CD4-positive, alpha-beta T cell treated with Interleukin-12 subunit alpha and Interleukin-12 subunit beta, for 1 hour (primary cell): ENCODE measurements around the gene CD300LD.
"Not testable (repeated sequence)": the region's sequence is repeated elsewhere in the genome, so short reads cannot be mapped to it uniquely, and the experiment has no call there.

Source experiments
- DNase-seq: peaks from one replicate; pipeline ENCODE4 v3.0.0-alpha.2; 2020

Gene CD300LD

DNA sequence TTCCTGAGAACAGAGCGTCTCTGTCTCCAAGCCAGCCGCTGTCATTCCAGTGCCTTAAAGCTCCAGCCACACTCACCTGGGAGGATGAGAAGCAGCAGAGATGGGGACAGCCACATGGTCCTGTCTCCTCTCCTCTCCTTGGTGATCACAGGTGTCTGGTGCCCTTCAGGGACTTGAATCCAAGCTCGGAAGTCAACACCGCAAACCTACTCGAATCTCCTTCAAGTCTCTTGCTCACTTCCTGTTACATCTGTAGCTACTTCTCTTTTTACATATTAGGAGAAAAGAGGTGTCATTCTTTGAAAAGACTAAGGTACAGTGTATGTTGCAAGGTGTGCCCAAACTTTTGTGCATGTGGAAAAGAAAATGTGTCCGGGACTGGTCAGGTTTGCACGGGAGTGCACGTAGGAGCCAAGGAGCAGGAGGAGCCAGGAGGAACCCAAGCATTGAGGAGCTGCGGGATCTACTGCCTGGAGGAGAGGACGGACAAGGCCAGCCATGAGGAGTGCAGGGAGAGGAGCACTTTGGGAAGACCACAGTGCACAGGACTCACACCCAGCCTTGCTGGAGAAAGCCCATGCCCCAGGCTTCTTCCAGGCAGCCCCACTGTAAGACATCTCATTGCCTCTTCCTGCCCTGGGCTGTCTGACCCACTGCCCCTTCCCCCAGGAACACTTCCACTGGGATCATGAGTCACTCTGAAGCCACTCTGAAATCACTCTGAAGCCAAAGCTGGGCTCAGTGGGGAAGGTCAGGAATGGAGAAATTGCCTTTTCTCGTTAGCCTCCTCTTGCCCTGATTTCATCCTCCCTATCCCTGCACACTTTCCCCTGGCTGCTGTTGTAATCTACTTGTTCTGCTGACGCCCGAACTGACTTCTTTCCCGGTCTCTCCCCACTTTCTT lies at the start of gene CD300LD:
TSS of gene CD300LD (minus strand) at position 197 of the 904 bp plus-strand sequence. CDS start at position 116, 81 bp downstream.
- DNase-seq = no peak

DNA sequence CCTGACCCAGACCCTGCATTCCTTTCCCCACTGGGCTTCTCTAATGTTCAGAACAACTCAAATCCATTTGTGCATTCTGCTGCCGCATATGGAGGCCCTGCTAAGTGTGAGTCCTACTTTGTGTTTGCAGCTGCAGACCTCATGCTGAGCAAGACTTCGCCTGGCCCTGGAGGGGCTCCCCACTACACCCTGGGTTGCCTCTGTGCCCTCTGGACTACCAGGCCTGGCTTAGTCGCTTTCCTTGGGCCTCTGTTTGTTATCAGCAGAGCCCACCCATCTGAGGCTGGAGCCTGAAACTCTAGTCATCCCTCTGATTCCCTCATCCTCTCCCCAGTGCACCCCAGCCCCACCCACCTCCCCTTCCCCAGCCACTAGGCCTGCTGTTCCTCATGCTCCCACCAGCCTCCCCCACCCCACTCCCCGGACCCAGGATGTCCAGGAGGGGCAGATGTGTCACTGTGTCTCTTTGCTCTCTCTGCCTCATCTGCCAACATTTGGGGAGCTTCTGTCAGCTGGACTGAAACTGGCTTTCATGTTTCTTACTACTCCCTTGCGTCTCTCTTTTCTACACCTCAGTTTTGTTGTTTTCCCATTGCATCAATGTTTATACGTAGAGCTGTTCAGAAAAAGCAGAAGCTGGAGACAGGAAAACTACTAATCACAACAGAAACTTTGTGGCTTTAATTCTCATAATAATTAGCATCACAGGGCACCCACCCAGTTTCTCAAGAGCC lies 49.3 kb upstream of the CD300LD start:
- no peak for DNase-seq

DNA sequence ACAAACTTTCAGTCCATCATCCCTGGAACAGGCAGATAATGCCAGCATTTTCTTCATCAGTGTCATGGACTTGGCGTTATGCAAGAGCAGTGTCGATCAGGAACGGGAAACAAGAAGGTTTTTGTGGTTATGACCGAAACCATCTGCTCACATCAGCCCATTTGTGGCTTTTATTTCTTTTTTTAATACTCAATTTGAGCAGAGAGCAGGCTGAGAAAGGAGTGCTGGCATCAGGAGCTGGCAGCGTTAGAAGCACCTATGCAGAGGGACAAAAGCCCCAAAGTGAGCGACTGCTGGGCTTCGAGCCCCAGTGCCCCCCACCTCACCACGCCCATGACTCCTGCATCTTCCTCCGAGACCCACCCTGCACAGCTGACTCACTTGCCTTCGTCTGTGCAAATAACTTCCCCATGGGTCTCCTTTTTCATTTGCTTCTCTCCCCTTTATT lies 47.6 kb upstream of the CD300LD start:
- peak; percentile 9 for DNase-seq

DNA sequence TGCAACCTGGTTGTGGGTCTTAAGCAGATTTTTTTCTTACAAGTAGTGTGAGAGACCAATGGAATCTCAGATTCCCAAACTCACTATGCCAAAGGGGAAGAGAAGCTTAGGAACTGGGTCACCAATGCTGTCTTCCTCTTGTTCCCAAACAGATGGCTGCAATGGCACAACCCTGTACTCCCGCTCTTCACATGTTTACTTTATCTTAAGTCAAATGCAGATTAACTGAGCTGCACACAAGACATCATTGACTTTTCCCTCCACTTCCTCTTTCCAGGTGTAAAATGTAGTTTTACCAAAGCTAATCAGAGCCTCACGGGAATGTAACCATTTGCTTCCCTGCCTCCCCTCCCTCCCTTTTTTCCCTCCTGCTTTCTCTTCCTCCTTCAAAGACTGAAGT lies 45.8 kb upstream of the CD300LD start:
- DNase-seq = no peak

DNA sequence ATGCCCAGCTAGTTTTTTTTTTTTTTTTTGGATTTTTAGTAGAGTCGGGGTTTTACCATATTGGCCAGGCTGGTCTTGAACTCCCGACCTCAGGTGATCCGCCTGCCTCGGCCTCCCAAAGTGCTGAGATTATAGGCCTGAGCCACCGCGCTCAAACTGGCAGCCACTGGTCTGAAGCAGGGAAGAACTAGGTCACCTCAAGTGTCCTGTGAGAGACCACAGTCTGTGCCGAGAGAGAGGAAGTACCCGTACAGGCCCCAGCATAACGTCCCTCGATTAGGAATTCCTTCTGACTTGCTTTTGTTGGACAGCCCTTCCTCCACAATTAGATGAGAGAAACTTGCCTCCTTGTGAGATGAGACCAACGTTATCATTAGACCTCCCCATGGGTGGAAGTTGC lies 45.2 kb upstream of the CD300LD start:
- no peak for DNase-seq

DNA sequence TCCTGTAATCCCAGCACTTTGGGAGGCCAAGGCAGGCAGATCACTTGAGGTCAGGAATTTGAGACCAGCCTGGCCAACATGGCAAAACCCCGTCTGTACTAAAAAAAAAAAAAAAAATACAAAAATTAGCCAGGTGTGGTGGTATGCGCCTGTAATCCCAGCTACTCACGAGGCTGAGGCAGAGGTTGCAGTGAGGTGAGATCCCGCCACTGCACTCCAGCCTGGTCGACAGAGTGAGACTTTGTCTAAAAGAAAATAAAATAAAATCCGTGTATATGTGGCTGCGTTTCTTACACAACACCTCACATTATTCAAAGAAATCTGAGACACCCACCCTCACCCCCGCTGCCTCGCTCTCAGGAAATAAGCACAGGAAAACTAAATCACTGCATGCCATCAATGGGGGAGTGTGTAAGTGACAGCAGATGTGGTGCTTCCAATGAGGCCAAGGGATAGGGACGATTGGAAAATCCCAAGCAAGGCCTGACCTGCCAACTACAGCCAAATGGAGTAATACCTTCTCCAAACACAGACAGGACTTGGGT lies 44.5 kb upstream of the CD300LD start:
- DNase-seq = not testable (repeated sequence)

DNA sequence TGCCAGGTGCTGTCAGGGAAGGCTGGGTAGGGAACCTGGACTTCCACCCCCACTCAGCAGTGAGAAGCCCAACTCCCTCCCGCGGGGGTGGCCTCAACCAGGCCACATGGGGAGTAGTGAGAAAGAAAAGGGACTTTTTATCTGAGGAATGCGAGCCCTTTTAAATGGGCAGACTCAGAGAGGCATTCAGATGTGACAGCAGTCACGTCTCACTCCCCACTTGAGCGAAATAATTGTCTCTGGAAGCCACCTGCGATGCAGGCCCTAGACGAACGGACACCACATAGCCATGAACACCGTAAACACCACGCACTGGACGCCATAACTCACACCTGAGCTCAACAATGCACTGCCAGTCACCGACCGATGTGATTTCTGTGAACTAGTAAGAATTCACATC lies 43.3 kb upstream of the CD300LD start:
- no peak for DNase-seq

DNA sequence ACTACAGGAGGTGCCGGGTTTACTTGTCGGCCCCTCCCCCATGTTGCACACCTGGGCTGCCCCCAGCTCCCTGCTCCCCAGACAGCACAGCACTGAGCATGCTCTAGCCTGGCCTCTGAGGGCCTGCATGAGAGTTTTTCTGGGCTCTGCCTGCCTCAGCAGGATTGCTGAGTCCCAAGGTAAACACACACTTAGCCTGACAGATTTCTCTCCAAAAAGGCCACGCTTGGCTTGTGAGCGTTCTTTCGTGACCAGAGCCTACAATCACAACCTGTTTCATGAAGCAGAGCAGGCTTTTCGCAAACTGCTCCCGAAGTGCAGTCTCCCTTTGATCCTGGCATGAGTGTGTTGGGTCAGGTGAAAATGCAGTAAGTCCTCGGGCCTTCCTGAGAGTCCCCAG lies 41.2 kb upstream of the CD300LD start:
- DNase-seq = no peak

DNA sequence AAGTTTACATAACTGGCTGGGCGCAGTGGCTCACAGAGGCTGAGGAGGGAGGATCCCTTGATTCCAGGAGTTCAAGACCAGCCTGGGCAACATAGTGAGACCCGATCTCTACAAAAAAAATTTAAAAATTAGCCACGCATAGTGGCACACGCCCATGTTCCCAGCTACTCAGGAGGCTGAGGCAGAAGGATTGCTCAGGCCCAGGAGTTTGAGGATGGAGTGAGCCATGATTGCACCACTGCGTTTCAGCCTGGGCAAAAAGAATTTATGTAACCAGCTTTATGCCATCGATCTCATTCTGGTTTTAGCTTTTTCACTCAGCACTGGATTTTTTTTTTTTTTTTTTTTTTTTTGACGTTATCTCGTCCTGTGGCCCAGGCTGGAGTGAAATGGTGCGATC lies 40.5 kb upstream of the CD300LD start:
- no peak for DNase-seq

DNA sequence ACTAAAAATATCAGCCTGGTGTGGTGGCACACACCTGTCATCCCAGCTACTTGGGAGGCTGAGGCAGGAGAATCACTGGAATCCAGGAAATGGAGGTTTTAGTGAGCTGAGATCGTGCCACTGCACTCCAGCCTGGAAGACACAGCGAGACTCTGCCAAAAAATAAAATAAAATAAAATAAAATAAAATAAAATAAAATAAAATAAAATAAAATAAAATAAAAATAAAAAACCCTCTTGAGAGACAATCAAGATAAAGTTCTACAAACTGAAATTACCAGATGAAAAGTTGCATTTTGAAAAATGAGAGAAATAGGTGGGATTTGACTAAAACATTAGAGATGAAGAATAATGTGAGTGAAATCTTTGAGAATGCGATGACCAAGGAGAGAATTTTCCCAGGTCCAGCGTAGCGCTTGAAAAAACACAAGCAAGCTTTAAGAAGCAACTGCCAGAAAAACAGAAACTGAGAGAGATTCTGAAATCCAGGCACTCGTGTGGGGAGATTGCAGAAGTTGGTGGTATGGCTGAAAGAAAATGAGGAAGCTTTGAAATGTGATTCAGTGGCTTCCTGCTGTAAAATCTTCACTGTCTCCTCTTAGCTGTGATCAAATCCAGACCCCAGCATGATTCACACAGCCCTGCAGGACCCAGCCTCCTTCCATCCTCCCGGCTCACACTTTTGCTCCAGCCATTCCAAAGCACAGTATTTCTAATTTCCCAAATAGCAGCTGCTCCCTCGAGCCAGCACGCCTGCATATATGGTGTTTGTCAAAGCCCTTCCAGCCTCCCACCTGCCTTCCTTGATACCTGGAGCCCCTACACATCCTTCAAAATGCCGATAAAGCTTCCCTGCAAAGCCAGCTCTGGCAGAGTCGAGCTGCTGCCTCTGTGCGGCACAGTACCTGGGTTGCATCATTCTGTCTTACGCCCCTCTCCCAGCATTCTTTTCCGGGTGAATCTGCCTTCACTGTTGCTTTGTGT lies 39.7 kb upstream of the CD300LD start:
- DNase-seq = peak; percentile 11

DNA sequence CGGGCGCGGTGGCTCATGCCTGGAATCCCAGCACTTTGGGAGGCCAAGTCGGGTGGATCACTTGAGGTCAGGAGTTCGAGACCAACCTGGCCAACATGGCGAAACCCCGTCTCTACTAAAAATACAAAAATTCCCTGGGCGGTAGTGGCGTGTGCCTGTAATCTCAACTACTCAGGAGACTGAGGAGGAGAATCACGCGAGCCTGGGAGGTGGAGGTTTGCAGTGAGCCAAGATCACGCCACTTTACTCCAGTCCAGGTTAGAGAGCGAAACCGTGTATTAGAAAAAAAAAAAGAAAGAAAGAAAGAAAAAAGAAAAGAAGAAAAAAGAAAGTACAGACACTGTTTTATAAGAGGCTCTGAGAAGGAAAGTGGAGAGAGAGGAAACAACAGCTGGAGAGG lies 38.2 kb upstream of the CD300LD start:
- DNase-seq = not testable (repeated sequence)

DNA sequence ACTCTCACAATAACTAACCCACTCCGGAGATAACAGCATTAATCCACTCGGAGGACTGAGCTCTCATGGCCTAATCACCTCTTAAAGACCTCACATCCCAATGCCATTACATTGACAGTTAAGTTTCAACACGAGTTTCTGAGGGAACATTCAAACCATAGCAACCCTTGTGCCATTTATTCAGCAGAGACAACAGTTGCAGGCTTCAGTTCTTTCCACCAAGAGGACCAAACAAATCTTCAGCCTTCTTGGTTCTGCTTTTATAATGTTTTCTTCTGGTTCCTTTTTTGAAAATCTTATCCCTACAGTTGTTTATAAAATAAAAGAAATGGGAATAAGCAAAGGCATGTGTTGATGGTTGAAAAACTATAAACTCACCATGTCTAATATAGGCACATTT lies 33.6 kb upstream of the CD300LD start:
- DNase-seq = no peak

DNA sequence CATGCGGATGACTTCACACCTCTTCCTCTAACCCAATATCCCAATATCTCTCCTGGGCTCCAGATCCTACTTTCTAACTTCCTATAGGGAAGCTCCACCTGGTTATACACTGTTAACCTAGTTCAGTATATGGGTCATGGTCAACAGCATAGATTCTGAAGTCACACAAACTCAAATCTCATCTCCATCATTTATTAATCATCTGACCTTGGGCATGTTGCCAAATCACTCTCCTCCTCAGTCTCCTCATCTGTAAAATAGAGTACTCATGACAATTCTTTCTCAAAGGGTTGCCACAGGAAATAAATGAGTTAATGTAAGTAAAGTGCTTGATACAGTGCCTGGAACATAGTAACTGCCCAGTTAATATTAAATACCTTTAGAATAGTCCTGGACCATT lies 32.0 kb upstream of the CD300LD start:
- no peak for DNase-seq

DNA sequence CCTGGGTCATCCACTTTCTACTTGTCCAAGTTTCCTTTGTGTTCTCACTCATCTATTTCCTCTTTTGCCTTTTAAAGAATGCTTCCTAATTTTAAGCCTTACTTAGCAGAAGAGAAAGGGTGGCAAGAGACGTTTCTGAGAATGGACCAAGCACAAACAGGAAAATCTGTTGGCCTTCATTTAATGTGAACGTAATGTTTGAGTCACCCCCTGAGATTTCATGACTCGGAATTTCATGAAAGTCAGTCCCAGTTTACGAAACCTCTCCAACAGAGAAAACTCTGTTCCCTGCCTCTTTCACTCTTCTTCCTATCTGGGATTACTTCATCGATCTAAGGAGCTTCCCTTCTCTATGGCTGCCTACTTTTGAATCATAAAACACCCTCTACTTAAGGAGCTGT lies 31.6 kb upstream of the CD300LD start, which contains the start of gene CD300E:
TSS of gene CD300E (minus strand) at position 46 of the 401 bp plus-strand sequence. CDS start 117 bp downstream, outside the sequence.
- DNase-seq = no peak

DNA sequence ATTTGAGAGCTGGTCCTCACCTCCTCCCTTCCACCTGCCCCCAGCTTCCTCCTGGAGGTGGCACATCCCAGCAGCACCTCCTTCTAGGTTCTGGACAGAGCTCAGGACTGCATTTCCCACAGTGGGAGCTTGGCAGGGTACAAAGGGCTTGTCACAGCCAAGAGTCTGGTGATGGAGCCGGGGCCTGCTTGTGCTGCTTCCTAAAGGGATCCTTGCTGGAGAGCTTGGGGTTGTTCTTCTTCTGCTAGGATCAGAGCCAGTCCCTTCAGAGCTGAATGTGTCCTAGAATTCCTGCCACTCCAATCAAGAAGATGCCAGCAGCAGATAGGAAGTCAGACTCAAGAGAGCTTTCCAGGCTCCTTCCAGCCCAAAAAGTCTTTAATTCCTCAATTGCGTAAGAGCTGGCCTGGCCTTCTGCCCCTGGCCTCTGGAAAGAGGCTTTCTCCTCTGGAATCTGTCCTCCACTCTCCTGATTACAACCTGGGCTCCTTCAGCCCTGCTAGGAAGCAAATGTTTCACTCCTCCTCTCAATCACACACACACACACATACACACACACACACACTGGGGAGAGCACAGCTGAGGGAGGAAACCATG lies 27.1 kb upstream of the CD300LD start:
- no peak for DNase-seq

DNA sequence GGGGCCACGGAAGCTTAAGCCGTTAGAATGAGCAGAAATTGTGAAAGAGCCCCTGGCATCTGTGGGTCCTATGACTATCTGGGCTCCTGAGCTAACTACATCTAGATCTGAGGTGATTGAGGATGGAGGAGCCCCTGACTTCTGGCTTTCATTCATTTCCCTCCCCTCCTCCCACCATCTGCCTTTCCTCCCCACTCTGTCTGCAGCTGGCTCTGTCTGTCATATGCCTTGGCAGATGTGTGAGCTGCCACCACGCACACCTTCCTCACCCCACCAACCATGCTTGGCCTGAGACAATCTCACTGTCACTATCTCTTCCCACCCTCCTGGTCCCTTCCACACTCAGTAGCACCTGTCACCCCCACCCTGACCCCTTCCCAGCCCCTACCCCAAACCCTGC lies 26.4 kb upstream of the CD300LD start:
- DNase-seq = no peak

DNA sequence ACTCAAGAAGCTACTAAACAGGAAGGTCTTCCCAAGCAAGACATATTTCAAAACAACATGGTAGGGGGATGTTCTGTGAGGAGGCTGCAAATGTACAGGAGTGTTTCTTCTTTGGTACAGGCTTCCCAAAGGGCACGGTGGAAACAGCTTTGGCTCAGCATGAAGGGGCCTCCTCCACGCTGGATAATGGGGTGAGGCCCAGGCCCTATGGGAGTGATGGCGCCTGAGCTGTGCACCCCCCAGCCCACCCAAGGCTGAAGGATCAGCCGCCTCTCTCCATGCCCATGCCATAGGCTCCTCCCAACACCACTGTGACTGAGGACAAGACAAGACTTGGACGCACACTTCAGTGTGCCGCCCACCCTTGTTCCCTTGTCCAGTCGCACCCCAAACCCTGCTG lies 24.6 kb upstream of the CD300LD start:
- DNase-seq = no peak

DNA sequence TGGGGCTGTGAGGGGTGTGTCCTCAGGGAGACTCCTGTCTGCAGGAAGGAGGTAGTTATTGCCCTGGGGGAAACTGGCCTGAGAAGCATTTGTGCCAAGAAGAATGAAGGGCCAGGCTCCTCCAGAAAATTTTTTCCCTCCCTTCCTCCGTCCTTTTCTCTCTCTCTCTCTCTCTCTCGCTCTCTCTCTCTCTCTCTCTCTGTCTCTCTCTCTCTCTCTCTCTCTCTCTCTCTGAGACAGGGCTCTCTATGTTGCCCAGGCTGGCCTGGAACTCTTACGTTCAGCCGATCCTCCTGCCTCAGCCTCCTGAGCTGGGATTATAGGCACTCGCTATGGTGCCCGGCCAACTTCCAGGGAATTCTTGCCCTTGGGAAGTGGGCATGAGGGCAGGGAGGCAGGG lies 20.0 kb upstream of the CD300LD start:
- no peak for DNase-seq

DNA sequence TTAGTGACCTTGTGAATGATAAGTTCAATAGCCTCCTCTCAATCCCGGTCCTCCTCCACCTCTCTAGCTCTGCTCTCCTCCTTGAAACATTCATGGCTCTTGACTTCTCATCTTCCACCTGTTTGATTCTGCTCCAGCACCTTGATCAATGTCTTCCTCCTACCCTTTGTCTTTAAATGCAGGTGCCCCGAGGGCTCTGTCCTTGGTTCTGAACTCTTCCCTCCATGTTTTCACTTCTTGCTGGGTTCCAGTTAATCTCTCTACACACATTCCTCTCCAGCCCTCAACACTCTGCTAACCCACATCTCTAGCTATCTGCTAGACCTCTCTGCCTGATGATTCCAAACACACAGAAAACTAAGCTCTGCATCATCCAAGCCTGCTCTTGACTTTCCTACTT lies 18.0 kb upstream of the CD300LD start:
- DNase-seq = no peak

DNA sequence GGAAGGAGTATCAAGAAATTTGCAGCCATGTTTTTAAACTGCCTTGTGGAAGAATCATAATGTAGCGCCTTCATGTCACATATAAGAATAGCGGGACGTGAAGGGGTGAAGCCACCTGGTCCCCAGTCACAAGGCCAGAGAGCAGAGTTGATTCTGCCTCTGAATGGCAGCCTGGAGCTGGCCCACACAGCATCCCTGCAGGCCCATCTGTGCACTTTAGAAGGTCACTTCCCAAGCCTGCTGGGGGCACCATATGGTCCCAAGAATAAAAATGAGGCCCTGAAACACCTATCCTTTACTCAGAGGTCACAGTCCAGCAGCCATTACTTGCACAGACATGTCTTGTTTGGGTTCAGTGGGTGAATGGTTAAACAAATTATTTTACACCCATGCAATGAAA lies 16.4 kb upstream of the CD300LD start:
- DNase-seq = no peak

DNA sequence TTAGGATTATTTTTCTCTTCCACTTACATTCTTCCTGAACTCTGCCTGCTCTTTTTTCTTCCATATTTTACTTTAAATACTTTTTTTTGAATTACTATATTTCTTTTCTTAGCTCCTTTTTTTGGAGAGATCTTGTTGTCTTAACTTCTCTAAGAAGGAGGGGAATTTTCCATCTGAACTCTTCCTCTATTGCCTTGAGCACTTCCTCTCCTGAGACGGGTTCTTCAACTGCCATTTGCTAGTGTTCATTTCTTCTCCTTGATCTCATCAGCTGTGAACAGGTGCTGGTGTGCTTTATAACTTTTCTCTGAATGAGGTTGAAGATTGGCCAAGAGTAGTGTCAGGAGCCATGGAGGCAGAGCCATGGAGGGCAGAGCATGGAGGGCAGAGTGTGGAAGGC lies 15.1 kb upstream of the CD300LD start:
- DNase-seq = no peak

DNA sequence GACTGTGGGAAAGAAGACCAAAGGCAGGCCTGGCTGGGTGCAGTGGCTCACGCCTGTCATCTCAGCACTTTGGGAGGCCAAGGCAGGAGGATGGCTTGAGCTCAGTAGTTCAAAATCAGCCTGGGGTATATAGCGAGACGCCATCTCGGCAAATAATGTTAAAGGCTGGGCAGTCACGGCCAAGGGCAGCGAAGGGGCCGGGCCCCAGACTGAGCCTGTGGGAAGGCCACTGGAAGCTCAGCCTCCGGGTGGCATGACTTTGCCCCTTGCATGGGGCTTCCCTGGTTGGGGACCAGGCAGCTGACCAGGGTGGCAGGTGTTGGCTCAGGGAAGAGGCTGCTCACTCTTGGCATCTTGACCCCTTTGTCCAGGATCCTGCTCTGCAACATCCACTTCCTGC lies 14.0 kb upstream of the CD300LD start:
- no peak for DNase-seq
